ENCODE data around the gene CNN2. TPM values are rescaled to one million over a fixed set of nuclear protein-coding genes. Genes with fewer than 3 reads are reported as not detected.

CNN2 gene
- total and polyA plus RNA-seq, 8 donors = 133 to 259 (median 180) TPM

DNA sequence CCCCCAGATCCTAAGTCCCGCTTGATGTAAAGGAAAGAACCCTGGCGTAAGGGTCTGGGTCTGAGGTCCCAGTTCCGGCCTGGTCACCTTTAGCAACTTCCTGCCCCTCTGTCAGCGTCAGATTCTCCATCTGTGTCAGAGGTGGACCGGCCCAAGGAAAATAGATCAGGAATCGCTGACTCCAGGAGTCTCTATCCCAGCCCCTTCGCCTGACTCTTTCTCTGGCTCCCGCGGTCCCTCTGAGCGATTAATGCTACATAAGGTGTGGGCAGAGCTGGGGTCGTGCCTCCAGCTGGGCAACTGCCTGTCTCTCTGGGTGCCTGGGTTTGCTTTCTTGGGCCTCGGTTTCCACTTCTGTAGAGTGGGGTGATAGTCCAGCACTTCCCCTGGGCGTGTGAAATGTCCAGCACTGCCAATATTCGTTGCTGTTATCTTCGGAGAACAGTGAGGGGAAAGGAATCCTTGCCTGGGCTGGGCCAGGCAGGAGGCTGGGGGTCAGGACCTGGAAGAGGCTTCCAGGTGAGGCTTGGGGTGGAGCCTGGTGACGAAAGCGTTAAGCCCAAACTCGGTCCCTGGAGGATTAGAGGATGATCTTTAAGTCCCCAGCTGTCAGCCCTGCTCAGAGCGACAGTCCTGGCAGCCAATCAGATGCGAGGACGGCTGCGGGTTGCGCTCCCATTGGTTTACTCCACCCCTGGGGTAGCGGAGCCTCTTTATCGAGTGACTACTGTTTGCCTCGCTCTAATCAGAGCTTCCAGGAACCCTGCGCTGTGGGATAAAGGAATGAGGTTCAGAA lies 14.3 kb downstream of the CNN2 start:
- H3K4me3 ChIP-seq = peak overlapping the region; percentile 52 to 68
- no peaks in the 10 kb centered on the region for H3K27me3 ChIP-seq
- TF ChIP-seq, protein P1, sequence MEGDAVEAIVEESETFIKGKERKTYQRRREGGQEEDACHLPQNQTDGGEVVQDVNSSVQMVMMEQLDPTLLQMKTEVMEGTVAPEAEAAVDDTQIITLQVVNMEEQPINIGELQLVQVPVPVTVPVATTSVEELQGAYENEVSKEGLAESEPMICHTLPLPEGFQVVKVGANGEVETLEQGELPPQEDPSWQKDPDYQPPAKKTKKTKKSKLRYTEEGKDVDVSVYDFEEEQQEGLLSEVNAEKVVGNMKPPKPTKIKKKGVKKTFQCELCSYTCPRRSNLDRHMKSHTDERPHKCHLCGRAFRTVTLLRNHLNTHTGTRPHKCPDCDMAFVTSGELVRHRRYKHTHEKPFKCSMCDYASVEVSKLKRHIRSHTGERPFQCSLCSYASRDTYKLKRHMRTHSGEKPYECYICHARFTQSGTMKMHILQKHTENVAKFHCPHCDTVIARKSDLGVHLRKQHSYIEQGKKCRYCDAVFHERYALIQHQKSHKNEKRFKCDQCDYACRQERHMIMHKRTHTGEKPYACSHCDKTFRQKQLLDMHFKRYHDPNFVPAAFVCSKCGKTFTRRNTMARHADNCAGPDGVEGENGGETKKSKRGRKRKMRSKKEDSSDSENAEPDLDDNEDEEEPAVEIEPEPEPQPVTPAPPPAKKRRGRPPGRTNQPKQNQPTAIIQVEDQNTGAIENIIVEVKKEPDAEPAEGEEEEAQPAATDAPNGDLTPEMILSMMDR (IDR thresholded peaks at IDR 0.05) = no peak
- DNase-seq = peak in 3 of 4 donors; percentile 84 to 95 (median 93)
- peaks cover 15 to 62% of the 10 kb centered on the region in 2 donors for H3K4me1 ChIP-seq
- peak; percentile 77 for ATAC-seq
- peak overlapping the region; percentile 26 to 94 for H3K27ac ChIP-seq
- intact Hi-C loops (cut with DNase I) = no loop called here
- H3K36me3 ChIP-seq = peaks cover 0 to 58% of the 10 kb centered on the region in 2 donors
- no peaks in the 10 kb centered on the region for H3K9me3 ChIP-seq

DNA sequence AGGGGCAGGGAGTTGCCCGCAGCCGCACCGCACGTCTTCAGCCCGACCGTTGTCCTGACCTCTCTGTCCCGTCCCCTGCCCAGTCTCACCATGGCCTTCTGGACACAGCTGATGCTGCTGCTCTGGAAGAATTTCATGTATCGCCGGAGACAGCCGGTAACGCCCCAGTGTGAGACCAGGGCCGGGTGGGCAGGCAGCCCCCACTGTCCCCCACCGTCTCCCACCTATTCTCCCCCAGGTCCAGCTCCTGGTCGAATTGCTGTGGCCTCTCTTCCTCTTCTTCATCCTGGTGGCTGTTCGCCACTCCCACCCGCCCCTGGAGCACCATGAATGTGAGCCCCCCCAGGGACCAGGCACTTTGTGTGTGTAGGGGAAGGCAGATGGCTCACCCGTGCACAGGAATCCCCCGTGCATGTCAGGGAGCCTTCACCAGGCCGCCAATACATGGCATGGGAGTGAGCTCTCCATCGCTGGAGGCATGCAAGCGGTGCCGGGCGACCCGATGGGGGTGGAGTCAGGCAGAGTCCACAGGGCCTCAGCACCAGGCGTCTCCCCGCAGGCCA lies 14.9 kb downstream of the CNN2 start:
- H3K4me3 ChIP-seq = peak overlapping the region; percentile 52 to 68
- intact Hi-C loops (cut with DNase I) = no loop called here

DNA sequence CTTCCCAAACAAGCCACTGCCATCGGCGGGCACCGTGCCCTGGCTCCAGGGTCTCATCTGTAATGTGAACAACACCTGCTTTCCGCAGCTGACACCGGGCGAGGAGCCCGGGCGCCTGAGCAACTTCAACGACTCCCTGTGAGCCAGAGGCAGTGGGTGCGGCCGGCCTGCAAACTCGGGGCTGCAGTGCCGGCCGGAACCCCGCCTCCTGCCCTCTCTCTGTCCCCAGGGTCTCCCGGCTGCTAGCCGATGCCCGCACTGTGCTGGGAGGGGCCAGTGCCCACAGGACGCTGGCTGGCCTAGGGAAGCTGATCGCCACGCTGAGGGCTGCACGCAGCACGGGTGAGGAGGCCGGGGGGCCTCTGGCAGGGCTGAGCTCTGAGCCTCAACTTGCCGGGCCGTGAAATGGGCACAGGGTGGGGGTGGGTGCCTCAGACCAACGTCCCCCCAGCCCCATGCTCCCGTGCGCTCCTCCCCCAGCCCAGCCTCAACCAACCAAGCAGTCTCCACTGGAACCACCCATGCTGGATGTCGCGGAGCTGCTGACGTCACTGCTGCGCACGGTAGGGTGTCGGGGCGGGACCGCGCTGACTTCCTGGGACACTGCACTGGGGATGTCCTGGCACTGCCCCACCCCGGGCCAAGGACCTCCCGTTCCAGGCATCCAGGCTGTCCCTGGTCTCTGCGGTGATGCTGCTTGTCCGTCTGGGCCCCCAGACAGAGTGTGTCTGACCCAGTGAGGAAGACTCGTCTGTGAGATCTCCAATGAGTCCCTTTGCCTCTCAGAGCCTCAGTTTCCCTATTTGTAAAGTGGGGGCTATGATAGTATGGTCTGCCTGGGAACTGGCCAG lies 15.7 kb downstream of the CNN2 start:
- DNase-seq (peak in 1 of 4 donors; percentile 80), ATAC-seq (no peak)
- H3K27ac ChIP-seq = no peak overlapping the region
- intact Hi-C loops (cut with DNase I) = no loop called here
- TF ChIP-seq, protein P1 (IDR thresholded peaks at IDR 0.05) = no peak
- H3K9me3 ChIP-seq = no peaks in the 10 kb centered on the region
- no peaks in the 10 kb centered on the region for H3K27me3 ChIP-seq
- peaks cover 0 to 57% of the 10 kb centered on the region in 2 donors for H3K36me3 ChIP-seq
- H3K4me1 ChIP-seq = peaks cover 15 to 52% of the 10 kb centered on the region in 2 donors
- H3K4me3 ChIP-seq = peak overlapping the region in 1 of 2 donors; percentile 68

More for the DNA sequence above, 14.9 kb downstream of the CNN2 start:
- H3K27ac ChIP-seq = peak overlapping the region in 1 of 2 donors; percentile 94
- TF ChIP-seq, protein P1 (IDR thresholded peaks at IDR 0.05) = no peak
- DNase-seq = no peak
- H3K9me3 ChIP-seq = no peaks in the 10 kb centered on the region
- no peaks in the 10 kb centered on the region for H3K27me3 ChIP-seq
- no peak for ATAC-seq
- H3K36me3 ChIP-seq = peaks cover 0 to 57% of the 10 kb centered on the region in 2 donors
- peaks cover 15 to 59% of the 10 kb centered on the region in 2 donors for H3K4me1 ChIP-seq

DNA sequence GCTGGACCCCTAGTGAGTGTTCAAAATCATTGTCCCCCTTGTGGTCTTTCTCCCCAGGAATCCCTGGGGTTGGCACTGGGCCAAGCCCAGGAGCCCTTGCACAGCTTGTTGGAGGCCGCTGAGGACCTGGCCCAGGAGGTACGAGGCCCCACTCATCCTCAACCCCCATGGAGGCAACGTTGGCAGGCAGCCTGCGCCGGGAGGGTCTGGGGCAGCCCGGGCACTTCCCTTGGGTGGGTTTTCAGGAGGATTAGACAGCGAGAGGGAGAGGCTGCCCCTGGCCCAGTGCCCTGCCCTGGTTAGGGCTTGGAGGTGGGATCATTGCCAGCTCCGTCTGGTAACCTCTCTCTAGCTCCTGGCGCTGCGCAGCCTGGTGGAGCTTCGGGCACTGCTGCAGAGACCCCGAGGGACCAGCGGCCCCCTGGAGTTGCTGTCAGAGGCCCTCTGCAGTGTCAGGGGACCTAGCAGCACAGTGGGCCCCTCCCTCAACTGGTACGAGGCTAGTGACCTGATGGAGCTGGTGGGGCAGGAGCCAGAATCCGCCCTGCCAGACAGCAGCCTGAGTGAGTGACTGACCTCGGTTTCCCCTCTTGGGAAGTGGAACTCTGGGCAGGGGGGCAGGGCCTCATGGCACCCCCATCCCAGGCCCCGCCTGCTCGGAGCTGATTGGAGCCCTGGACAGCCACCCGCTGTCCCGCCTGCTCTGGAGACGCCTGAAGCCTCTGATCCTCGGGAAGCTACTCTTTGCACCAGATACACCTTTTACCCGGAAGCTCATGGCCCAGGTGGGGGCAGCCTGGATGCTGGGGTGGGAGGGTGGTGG lies 16.5 kb downstream of the CNN2 start:
- no peaks in the 10 kb centered on the region for H3K27me3 ChIP-seq
- H3K36me3 ChIP-seq = peaks cover 0 to 54% of the 10 kb centered on the region in 2 donors
- no peak overlapping the region for H3K27ac ChIP-seq
- intact Hi-C loops (cut with DNase I) = no loop called here
- TF ChIP-seq, protein P1 (IDR thresholded peaks at IDR 0.05) = no peak
- no peak overlapping the region for H3K4me3 ChIP-seq
- DNase-seq (peak in 1 of 4 donors; percentile 69), ATAC-seq (no peak)
- peaks cover 15 to 44% of the 10 kb centered on the region in 2 donors for H3K4me1 ChIP-seq
- no peaks in the 10 kb centered on the region for H3K9me3 ChIP-seq

Data from left lung (tissue), 10 donors.